Transverse colon (tissue), 4 donors: ENCODE data around the gene RALGPS2. TPM values are rescaled to one million over a fixed set of nuclear protein-coding genes. Genes with fewer than 3 reads are reported as not detected.

Experiments
- DNase-seq: peaks from one replicate; pipeline ENCODE4 v3.0.0-alpha.2; 2019
- H3K27ac ChIP-seq, 4 donors: fragments of 200-600 bp; sonication (generic); 2 replicates each; pipeline ENCODE4 v1.5.1; 2016 to 2018; ENCODE audit warnings: inconsistent platforms in 4 of 4
- H3K27me3 ChIP-seq: fragments of 200-600 bp; sonication (generic); 2 replicates; pipeline ENCODE4 v1.5.1; 2017; ENCODE audit warnings: inconsistent platforms
- H3K36me3 ChIP-seq, 4 donors: fragments of 200-600 bp; sonication (generic); 2 replicates each; pipeline ENCODE4 v1.5.1; 2017 to 2019; ENCODE audit warnings: inconsistent platforms in 4 of 4
- H3K4me1 ChIP-seq, 4 donors: fragments of 200-600 bp; sonication (generic); 2 replicates each; pipeline ENCODE4 v1.5.1; 2017 to 2020; ENCODE audit warnings: inconsistent platforms in 4 of 4
- H3K4me3 ChIP-seq, 4 donors: fragments of 200-600 bp; sonication (generic); 1 replicate in 1 of 4; 2 replicates in 3 of 4; pipeline versions ENCODE4 v1.5.1 to v1.6.1; 2017 to 2019; ENCODE audit warnings: inconsistent platforms in 4 of 4
- H3K9me3 ChIP-seq, 2 donors: fragments of 200-600 bp; sonication (generic); 2 replicates each; pipeline ENCODE4 v1.5.1; 2017 to 2019; ENCODE audit warnings: inconsistent platforms in 2 of 2
- CTCF ChIP-seq, 5 experiments: fragments of 200-600 bp in 3 of 5; fragments of 450-650 bp in 2 of 5; sonication (generic) in 3 of 5; IDR thresholded peaks; 1 replicate in 2 of 5; 2 replicates in 3 of 5; pipeline ENCODE4 v1.5.1; 2016 to 2017; ENCODE audit warnings: antibody characterized with exemption in 5 of 5, inconsistent platforms in 3 of 5, mild to moderate bottlenecking in 2 of 5, moderate library complexity in 1 of 5
- EP300 ChIP-seq: sonication (generic); formaldehyde crosslinking; IDR thresholded peaks from one replicate; pipeline ENCODE4 v1.6.1; 2017; ENCODE audit warnings: antibody characterized with exemption, low read depth
- POLR2A ChIP-seq: fragments of 450-650 bp; IDR thresholded peaks from one replicate; pipeline ENCODE4 v1.6.1; 2016; ENCODE audit warnings: antibody characterized with exemption, mild to moderate bottlenecking, moderate library complexity
- POLR2AphosphoS5 ChIP-seq, 3 donors: sonication (generic); formaldehyde crosslinking; IDR thresholded peaks; one replicate each; pipeline ENCODE4 v1.6.1; 2016; ENCODE audit warnings: antibody characterized with exemption in 3 of 3
- WGBS, 2 donors: methylation state at CpG; one replicate each; pipeline ENCODE4 v1.1.5; 2018; ENCODE audit warnings: low coverage in 1 of 2; 5-methylcytosine and 5-hydroxymethylcytosine counted together
- in situ Hi-C, 4 donors: fragments of 200-750 bp; cut with MboI; loops; one replicate each; pipeline versions ENCODE4 v1.15.0 to v1.15.1; 2017; ENCODE audit warnings: low sequenced_read_pairs in 3 of 4, low pct_ligation_motif_present in 1 of 4, low pct_unique_long_range_greater_than_20kb in 1 of 4
- intact Hi-C: fragments of 100-400 bp; cut with DNase I; formaldehyde crosslinking; loops from one replicate; pipeline ENCODE4 v1.15.1; 2023; ENCODE audit warnings: low total_unique reads
- total RNA-seq, 4 donors: library from RNA; depleted of rRNA; stranded (reverse); fragments of >200 nt; gene quantifications; one replicate each; pipeline ENCODE4 v1.1.0, GENCODE V29; 2016

Gene RALGPS2
- total RNA-seq, 4 donors from 2014 or later, result 21.5 to 50.8 (median 34.0) TPM

DNA sequence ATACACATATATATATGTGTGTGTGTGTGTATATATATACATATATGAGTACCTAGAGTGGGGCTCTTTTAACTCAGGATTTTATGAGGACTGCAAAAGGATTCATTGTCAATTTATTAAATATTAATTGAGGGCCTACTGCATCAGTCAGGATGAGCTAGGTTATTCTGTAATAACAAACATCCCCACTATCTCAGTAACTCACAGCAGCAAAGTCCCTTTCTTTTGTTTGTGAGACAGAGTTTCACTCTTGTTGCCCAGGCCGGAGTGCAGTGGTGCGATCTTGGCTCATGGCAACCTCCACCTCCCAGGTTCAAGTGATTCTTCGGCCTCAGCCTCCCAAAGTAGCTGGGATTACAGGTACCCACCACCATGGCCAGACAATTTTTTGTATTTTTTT is 236.8 kb downstream of the RALGPS2 start:
- intact Hi-C loops (no loop called here), in situ Hi-C loops (no loop called here)
- no peaks in the 10 kb centered on the region for H3K9me3 ChIP-seq
- H3K4me3 ChIP-seq, result no peak overlapping the region
- H3K27me3 ChIP-seq, result no peaks in the 10 kb centered on the region
- H3K36me3 ChIP-seq, result no peaks in the 10 kb centered on the region
- no peaks in the 10 kb centered on the region for H3K4me1 ChIP-seq
- TF ChIP-seq CTCF (IDR thresholded peaks at IDR 0.05), result no peak
- TF ChIP-seq POLR2A, result no peak
- no peak for TF ChIP-seq EP300
- TF ChIP-seq POLR2AphosphoS5 (IDR thresholded peaks at IDR 0.05), result no peak
- DNase-seq, result no peak
- WGBS, 2 donors, result 98% methylated on average over 3 of the region's 3 CpGs; no CpG with 5 or more reads in 1 of the 2 donors
- no peak overlapping the region for H3K27ac ChIP-seq

- intact Hi-C loops, result no loop called here
- Histone ChIP-seq H3K4me3 (no peak overlapping the region), H3K9me3 (no peaks in the 10 kb centered on the region), H3K4me1 (no peaks in the 10 kb centered on the region), H3K27me3 (no peaks in the 10 kb centered on the region), H3K27ac (no peak overlapping the region), H3K36me3 (no peaks in the 10 kb centered on the region)
- 75 to 79% methylated on average over 9 to 10 of the region's 10 CpGs for WGBS, 2 donors
- in situ Hi-C loops, result no loop called here
- TF ChIP-seq CTCF (IDR thresholded peaks at IDR 0.05) (no peak), POLR2AphosphoS5 (IDR thresholded peaks at IDR 0.05) (no peak), POLR2A (no peak), EP300 (no peak)
- DNase-seq, result no peak
These were observed 238.0 kb downstream of the RALGPS2 start for GRCh38 chr1:178962853-178963711.

DNA sequence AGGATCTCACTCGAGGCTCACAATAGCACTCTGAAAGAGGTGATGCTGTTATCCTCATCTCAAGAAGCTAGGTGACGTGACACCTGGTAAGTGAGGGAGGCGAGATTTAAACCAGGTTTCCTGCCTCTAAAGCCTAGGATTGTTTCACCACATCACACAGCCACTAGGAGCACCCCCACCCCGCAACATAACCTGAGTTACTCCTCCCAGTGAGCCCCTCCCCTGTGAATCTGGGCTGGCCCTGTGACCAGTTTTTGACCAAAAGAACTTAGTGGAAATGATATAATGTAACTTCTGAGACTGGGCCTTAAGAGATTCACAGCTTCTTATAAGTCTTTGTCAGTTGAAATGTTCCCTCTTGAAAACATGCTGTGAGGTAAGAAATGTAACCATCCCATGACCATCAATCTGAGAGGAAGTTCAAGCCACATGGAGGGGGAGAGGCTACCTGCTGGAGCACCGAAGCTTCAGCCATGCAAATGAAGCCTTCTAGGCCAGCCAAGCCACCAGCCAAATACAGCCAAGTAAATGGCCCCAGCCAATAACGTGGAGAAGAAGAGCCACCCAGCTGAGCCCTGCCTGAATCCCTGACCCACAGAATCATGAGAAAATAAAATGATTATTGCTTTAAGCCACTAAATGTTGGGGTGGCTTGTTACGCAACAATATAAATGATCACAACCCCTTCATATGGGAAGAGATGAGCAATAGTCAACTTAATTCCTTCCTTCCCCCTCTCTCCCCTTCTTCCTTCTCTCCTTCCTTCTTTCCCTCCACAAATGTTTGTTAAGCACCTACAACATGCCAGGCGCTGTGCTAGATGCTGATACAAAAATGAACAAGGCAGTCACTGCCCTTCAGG is 239.7 kb downstream of the RALGPS2 start:
- Histone ChIP-seq H3K4me3 (no peak overlapping the region), H3K9me3 (no peaks in the 10 kb centered on the region), H3K36me3 (no peaks in the 10 kb centered on the region), H3K27ac (no peak overlapping the region), H3K27me3 (no peaks in the 10 kb centered on the region), H3K4me1 (no peaks in the 10 kb centered on the region)
- intact Hi-C loops, result no loop called here
- DNase-seq, result no peak
- 85 to 95% methylated on average over 5 to 8 of the region's 8 CpGs for WGBS, 2 donors
- in situ Hi-C loops, result no loop called here
- TF ChIP-seq CTCF (IDR thresholded peaks at IDR 0.05) (no peak), POLR2AphosphoS5 (IDR thresholded peaks at IDR 0.05) (no peak), EP300 (no peak), POLR2A (no peak)

- TF ChIP-seq CTCF (IDR thresholded peaks at IDR 0.05) (no peak), POLR2AphosphoS5 (IDR thresholded peaks at IDR 0.05) (no peak), POLR2A (no peak), EP300 (no peak)
- in situ Hi-C loops, result no loop called here
- Histone ChIP-seq H3K27me3 (no peaks in the 10 kb centered on the region), H3K4me3 (no peak overlapping the region), H3K27ac (no peak overlapping the region), H3K9me3 (no peaks in the 10 kb centered on the region), H3K36me3 (no peaks in the 10 kb centered on the region), H3K4me1 (no peaks in the 10 kb centered on the region)
- intact Hi-C loops, result no loop called here
- no peak for DNase-seq
These were observed 241.3 kb downstream of the RALGPS2 start for GRCh38 chr1:178966312-178966711.
